ENCODE data around the gene KCNIP2. TPM values are rescaled to one million over a fixed set of nuclear protein-coding genes. Genes with fewer than 3 reads are reported as not detected.

The KCNIP2 gene
- total and polyA plus RNA-seq, 2 of the 4 experiments (the other 2 are of a cell fraction) = under 0.01 to 0.87 TPM

DNA sequence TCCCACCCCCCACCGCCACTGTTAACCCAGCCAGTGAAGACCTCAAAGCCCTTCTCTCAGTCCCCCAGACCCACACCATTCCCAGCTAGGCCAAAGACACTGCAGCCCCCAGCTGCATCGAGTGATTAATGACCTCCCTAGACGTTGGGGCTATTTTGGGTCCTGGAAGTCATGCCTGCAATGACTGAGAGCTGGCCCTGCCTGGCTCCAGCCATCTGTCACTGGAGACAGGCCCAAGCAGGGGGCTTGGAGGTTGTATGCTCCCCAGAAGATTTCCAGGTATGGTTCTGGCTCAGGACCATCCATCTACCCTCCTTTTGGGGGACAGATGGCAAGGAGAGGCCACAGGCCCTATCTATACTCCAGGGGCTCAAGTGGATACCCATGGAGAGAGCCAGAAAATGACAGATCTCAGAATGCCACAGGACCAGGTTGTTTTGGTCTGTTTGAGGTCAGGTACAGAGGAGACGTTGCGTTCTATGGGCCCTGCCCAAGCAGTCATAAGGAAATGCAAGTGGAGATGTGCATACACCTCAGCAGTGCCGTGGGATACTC is 5.1 kb downstream of the KCNIP2 start:
- Histone ChIP-seq H2AFZ (replicated peaks; ENCODE audit: low read length, poor library complexity) (no peak overlapping the region), H4K20me1 (ENCODE audit: insufficient read depth, low read length) (peaks cover 31% of the 10 kb centered on the region), H3K9me3 (ENCODE audit: control insufficient read depth, insufficient read depth, low read length) (no peaks in the 10 kb centered on the region), H3K79me1 (ENCODE audit: low read depth in 1 of 2, low read length in 2 of 2) (peaks cover 0 to 9% of the 10 kb centered on the region in 2 experiments; a peak in 1 of 4 replicates), H2BK5ac (ENCODE audit: low read depth, low read length, poor library complexity, severe bottlenecking) (no peak overlapping the region), H3K27ac (ENCODE audit: insufficient read depth, low read length) (no peak overlapping the region), H4K8ac (ENCODE audit: low read depth in 2 of 2, low read length in 2 of 2) (no peak overlapping the region), H2BK15ac (ENCODE audit: low read depth, low read length) (no peak overlapping the region), H3K56ac (ENCODE audit: extremely low read depth, insufficient read depth, low read length) (no peak overlapping the region), H3K9me1 (ENCODE audit: insufficient read depth, low read length) (peaks cover 9% of the 10 kb centered on the region), H3K4me2 (ENCODE audit: low read depth, low read length) (no peak overlapping the region), H3K4me1 (ENCODE audit: control insufficient read depth, insufficient read depth, low read length) (peaks cover 5% of the 10 kb centered on the region; the same call in 1 of the 2 replicates), H3K18ac (ENCODE audit: low read depth, low read length) (no peak overlapping the region), H4K91ac (ENCODE audit: insufficient read depth, low read depth, low read length) (no peak overlapping the region), H4K5ac (ENCODE audit: low read depth, low read length) (no peak overlapping the region), H3K4ac (ENCODE audit: low read depth, low read length) (no peak overlapping the region), H3K14ac (replicated peaks; ENCODE audit: low read depth, low read length) (no peak overlapping the region), H2BK120ac (ENCODE audit: low read depth, low read length) (no peak overlapping the region), H3K4me3 (ENCODE audit: insufficient read depth, low read depth, low read length) (no peak overlapping the region), H3K9ac (ENCODE audit: low read depth, low read length) (no peak overlapping the region), H2BK20ac (ENCODE audit: low read depth, low read length) (no peak overlapping the region), H3K23ac (ENCODE audit: low read depth, low read length) (no peak overlapping the region), H2AK9ac (replicated peaks; ENCODE audit: low read depth, low read length, poor library complexity) (peak overlapping the region; percentile 29), H3K27me3 (ENCODE audit: control insufficient read depth, insufficient read depth, low read length) (no peaks in the 10 kb centered on the region), H2AK5ac (ENCODE audit: low read depth, low read length) (no peak overlapping the region), H3K36me3 (ENCODE audit: control insufficient read depth, insufficient read depth, low read length) (no peaks in the 10 kb centered on the region)
- dilution Hi-C loops (cut with HindIII; ENCODE audit: low sequenced_read_pairs, unreplicated experiment) = no loop called here
- intact Hi-C loops (cut with micrococcal nuclease) = no loop called here
- ATAC-seq (ENCODE audit: low read depth) (no peak), DNase-seq (no peak)
- ChIA-PET POLR2A (ENCODE audit: unreplicated experiment) (no interaction called here), CTCF (interaction anchor here (0.7 to 4.4 kb wide), 2 partner anchors 42 to 171 kb away, joined by 3 to 60 read pairs; no protein-coding TSS in a partner anchor)
- 40% methylated on average over 1 of the region's 6 CpGs; no CpG with 5 or more reads in 1 of the 2 experiments for WGBS, 2 experiments (ENCODE audit: extremely low coverage in 2 of 2, insufficient read length in 1 of 2)
- in situ Hi-C loops (cut with MboI; ENCODE audit: low sequenced_read_pairs) = no loop called here
- BruUV-seq (replicated peaks) = no TSS peak
- TF ChIP-seq RAD21 (IDR thresholded peaks at IDR 0.05; ENCODE audit: low read length) (no peak), NFE2L2 (IDR thresholded peaks at IDR 0.05; ENCODE audit: low read depth, low read length) (no peak), MAFK (IDR thresholded peaks at IDR 0.05; ENCODE audit: low read depth, low read length) (no peak), RCOR1 (IDR thresholded peaks at IDR 0.05; ENCODE audit: insufficient replicate concordance, low read length) (no peak), POLR2A (IDR thresholded peaks at IDR 0.05; ENCODE audit: low read depth, low read length) (no peak), MXI1 (IDR thresholded peaks at IDR 0.05; ENCODE audit: borderline replicate concordance, low read depth, low read length) (no peak), RFX5 (IDR thresholded peaks at IDR 0.05; ENCODE audit: low read depth, low read length) (no peak), FOS (IDR thresholded peaks at IDR 0.05; ENCODE audit: low read depth, low read length) (no peak), USF2 (IDR thresholded peaks at IDR 0.05; ENCODE audit: low read depth, low read length) (no peak), CHD1 (IDR thresholded peaks at IDR 0.05; ENCODE audit: low read depth, low read length) (no peak)
- TF ChIP-seq, protein P1, sequence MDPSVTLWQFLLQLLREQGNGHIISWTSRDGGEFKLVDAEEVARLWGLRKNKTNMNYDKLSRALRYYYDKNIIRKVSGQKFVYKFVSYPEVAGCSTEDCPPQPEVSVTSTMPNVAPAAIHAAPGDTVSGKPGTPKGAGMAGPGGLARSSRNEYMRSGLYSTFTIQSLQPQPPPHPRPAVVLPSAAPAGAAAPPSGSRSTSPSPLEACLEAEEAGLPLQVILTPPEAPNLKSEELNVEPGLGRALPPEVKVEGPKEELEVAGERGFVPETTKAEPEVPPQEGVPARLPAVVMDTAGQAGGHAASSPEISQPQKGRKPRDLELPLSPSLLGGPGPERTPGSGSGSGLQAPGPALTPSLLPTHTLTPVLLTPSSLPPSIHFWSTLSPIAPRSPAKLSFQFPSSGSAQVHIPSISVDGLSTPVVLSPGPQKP (IDR thresholded peaks at IDR 0.05; ENCODE audit: borderline replicate concordance, low read depth, low read length) = no peak

Measured in IMR-90 (cell line).